Measurements from ENCODE around the gene PID1.
"Not testable (repeated sequence)": the region's sequence is repeated elsewhere in the genome, so short reads cannot be mapped to it uniquely, and the experiment has no call there.

Gene PID1

DNA sequence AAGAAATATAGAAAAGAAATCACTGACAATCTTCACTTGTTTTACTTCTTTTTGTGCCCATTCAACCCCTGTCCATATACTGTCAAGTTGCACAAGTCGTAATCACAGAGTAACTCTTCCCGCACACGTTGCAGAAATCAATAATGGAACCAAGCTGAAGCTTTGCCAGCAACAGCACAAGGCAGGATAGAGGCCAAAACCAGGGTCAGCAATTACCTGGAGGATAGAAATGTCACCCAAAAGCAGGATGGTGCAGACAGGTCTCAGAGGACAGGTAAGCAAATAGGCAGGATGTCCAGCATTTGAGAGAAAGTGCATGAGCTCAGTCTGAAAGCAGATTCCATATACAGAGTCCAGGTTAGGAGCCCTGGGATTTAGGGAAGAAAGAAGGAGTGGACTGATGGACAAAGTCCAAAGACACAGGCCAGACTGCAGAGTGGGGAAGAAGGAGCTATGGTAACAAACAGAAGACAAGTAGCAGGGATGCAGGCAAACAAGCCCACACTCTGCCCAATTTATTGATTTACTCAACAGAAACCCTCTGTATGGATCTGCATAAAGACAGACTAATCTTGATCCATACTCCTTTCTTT, 52.7 kb downstream of the PID1 start:
- DNase-seq (ENCODE audit: low read depth, low spot score): no peak

DNA sequence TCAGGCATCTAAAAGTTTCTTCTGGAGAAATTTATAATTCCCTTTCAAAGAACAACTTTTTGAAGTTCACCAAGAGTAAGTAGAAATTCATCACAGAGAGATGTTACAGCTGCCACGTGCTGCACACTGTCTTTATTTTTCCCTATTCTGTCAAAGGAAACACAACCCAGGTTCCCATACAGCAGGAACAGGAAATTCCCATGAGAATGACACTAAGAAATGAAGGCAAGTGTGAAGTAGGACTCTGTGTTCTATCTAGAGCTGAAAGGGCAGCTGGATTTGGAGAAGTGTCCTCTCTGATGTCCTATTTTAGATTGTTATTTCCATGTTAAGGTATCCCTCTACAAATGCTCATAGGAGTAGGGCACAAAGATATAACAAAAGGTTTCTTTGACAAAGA, 58.8 kb downstream of the PID1 start:
- DNase-seq (ENCODE audit: low read depth, low spot score): no peak

DNA sequence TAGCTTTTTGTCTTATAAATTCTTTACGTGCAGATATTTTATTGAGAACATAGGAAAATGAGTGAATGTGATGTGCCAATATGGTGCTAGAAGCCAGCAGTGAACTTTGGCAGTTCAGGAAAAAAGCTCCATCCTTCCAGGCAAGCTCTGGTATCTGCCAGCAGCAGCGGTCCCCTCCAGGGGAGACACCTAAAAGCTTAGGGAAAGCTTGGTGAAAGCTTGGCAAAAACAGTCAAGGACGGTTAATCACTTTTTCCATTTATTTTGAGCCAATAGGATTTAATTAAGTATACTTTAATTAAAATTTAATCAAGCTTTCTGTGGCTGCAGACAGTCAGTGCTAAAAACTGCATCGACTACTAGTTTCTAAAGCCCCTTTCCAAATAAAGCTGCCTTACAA, 60.4 kb downstream of the PID1 start:
- no peak for DNase-seq (ENCODE audit: low read depth, low spot score)

DNA sequence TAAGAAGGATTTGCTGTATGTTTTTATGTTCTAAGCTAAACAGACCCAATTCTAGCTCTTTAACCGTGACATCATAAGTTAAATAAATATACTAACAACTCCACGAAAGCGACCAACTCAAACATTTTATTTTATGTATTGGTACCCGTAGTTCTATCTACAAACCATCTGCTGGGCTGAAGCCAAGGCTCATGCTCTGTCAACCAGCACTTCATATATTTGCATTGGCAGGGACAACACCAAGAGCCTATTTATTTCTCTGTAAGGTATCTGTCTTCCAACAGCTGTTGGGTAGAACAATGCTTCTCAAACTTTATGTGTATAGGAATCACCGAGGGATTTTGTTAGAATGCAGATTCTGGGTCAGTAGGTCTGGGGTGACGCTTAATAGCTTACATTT, 64.5 kb downstream of the PID1 start:
- no peak for DNase-seq (ENCODE audit: low read depth, low spot score)

DNA sequence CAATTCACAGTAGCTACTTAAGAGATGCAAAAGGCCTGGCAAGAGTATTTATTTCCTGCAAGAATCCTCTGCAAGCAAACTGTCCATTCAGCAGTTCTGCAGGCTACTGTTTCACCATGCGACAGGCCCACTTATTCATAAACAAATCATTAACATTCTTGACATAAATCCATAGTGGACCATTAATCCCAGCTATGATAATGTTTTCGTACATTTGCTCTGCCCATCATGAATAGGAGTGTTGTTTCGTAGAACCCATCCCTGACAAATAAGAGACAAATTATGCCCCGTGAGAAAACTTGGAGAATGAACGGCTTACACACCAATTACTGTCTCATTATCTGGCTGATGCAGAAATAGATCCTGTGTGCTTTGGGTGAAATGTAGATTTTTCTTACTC, 65.4 kb downstream of the PID1 start:
- DNase-seq (ENCODE audit: low read depth, low spot score): no peak

DNA sequence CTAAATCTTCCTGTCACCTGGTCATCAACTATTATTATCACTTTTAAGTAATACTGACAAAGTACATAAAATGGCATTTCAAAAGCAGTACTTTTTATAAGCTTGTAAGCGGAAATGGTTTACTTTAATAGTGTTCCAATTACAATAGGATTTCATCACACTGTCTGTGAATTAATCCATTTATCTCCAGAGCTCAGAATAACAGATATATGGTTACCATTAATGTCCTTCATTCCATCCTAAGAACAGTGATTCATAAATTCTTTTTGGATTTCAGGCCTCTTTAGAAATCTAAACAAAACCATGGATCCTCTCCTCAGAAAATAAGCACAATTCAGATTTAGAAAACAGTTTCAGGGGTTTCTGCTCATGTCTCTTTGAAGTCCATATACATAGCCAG, 68.4 kb downstream of the PID1 start:
- DNase-seq (ENCODE audit: low read depth, low spot score): no peak

DNA sequence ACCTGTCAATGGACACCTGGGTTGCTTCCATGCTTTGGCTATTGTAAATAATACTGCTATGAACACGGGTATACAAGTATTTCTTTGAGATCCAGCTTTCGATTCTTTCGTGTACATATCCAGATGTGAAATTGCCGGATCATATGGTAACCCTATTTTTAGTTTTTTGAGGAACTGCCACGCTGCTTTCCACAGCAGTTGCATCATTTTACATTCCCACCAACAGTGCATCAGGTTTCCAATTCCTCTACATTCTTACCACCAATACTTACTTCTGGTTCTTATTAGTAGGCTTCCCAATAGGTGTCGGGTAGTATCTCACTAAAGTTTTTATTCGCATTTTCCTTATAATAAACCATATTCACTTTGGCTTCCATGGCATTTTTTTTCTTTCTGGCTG, 69.6 kb downstream of the PID1 start:
- DNase-seq (ENCODE audit: low read depth, low spot score): no peak

DNA sequence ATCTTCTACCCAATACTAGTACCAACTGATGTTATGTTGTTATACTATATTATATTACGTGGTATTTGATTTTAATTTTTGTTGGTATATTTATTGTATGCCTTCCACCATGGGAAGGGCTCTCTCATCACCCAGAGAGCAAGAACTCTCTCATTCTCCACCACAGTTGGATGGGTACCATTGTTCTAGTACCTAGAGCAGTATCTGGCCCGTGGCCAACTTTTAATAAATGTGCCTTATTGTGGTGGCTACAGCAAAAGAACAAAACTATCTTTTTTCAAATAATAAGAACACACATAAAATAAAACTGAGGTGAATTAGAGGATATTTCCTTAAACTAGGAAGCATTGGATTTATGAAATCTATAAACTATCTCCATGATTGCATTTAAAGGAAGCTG, 71.8 kb downstream of the PID1 start:
- no peak for DNase-seq (ENCODE audit: low read depth, low spot score)

DNA sequence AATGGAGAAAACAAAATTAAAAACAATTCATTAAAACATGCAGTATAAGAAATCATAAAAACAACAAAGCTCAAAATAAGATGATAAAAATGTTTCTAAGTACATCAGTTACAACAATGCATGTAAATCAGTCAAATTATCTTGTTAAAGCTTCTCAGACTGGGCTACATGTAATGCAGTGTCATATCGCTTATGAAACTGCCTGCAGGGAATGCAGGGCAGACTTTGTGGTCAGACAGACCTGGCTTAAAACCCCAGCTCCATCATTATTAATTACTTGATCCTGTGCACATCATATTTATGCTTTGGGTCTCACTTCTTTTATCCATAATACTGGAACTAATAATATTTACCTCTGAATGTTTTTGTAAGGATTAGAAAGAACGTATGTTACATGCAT, 74.6 kb downstream of the PID1 start:
- no peak for DNase-seq (ENCODE audit: low read depth, low spot score)

DNA sequence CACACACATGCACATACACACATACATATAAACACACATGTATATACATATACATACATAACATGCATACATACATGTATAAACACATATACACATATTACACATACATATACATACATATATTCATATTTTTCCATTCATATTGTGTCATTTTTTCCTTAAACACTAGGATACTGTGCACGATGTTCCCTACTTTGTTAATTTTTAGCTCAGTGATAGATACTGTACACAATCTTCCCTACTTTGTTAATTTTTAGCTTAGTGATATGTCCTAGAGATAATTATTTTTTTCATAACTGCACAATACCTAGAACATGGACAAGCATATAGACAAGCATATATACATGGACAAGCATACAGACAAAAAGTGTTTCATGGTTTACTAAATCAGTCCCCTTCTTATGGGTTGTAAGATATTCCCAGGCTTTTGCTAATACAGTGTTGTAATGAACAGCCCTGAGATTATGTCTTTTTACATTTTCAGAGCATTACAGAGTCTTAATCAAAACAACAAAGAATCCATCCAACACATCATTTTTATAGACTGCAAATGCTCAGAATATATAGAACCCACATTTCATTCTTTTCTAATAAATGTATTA, 75.6 kb downstream of the PID1 start:
- no peak for DNase-seq (ENCODE audit: low read depth, low spot score)

DNA sequence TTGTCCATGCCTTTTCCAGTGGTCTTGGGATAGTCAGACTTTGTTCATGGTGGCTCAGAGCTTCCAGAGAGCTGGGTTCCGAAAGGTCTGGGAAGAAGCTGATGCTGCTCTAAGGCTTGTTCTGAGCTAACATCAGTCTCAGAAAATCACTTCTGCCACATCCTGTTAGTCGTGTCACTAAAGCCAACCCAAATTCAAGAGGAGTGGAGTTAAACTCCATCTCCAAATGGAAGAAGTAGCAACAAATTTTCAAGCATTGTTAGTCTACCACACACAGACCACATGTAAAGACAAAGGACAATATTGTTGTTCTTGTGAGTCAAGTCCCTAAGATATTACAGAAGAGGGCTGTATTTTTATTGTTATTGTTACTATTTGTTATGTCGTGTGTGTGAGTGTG, 77.8 kb downstream of the PID1 start:
- DNase-seq (ENCODE audit: low read depth, low spot score): no peak

DNA sequence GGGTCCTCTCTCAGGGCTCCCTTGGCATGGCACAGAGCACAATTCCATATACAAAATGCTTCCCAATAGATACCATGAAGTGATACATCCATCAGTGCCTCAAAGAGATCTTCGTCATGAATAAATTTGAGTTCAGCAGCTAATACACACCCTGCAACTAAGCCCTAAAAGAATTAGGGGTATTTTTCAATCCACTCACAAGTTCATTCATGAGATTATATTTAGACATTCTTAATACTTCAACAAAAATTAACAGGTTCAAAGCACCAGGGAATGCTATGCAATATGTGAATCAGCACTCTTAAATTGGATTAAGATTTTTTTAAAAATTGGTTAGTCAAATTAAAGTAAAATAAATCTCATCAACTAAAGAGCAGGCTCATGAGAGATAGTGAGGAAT, 79.7 kb downstream of the PID1 start:
- DNase-seq (ENCODE audit: low read depth, low spot score): no peak

DNA sequence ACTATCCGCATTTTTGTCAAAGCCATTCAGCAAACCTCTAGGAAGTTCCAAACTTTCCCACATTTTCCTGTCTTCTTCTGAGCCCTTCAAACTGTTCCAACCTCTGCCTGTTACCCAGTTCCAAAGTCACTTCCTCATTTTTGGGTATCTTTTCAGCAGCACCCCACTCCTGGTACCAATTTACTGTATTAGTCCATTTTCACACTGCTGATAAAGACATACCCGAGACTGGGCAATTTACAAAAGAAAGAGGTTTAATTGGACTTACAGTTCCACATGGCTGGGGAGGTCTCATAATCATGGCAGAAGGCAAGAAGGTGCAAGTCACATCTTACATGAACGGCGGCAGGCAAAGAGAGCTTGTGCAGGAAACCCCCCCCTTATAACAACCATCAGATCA, 84.0 kb downstream of the PID1 start:
- not testable (repeated sequence) for DNase-seq (ENCODE audit: low read depth, low spot score)

DNA sequence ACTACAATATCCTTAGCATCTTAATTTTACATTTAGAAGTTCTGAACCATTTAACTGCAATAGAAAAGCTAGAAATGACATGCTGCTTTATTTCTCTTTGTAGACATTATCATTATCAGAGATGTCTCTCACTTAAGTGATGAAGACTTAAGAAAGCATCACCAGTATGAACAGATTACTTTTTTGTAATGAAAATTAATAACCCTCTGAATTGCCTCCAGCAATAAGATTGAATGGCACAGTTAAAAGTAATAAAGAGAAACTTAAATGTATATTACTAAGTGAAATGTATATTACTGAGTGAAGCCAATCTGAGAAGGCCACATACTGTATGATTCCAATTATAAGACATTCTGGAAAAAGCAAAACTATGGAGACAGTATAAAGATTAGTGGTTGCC, 89.4 kb downstream of the PID1 start:
- no peak for DNase-seq (ENCODE audit: low read depth, low spot score)

DNA sequence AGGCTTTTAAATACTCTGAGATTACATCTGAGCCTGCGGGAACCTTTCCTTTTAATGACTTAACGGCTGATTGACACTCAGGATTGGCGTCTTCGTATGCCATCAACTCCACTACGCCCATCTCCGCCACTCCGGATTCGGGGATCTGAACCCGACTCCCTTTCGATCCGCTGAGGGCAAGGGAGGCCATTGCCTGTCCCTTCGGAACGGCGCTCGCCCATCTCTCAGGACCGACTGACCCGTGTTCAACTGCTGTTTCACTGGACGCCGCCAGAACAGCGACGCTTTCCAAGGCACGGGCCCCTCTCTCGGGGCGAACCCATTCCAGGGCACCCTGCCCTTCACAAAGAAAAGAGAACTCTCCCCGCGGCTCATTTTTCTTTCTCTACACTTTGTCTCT, 90.4 kb downstream of the PID1 start:
- DNase-seq (ENCODE audit: low read depth, low spot score): no peak

DNA sequence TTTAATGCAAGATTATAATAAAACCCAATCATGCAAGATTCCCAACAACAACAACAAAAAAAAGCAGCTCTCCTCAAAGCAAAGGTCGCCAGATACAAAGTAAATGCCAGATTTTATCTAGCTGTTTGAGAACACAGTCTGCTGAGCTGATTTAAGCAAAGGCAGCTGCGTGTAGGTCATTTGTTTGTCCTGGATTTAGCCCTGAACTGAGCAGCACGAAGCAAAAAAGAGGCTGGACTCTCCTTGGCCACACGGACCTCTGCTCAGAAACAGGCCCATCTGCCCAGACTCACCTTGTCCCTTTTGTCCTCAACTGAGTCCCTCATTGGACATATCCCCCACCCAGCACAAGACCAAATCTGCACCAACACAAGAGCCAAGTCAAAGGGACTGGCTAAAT, 91.5 kb downstream of the PID1 start:
- DNase-seq (ENCODE audit: low read depth, low spot score): no peak

DNA sequence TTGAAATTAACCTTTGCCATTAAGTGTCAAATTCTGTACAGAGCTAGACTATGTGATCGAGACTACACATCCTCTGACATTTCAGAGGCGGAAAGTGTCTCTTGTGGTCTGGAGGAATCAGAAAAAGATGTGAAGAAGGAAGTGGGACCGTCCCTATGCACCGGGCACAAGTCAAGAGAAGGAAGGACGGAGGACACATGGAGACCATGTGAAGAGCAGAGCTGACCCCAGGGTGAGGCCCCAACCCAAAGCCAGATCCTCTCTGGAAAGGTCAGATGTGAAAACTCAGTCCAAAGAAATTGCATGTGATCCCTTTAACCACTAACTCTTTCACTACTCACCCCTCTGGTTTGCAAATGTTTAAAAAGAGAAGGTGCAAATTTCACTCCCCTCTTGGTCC, 92.4 kb downstream of the PID1 start:
- no peak for DNase-seq (ENCODE audit: low read depth, low spot score)

DNA sequence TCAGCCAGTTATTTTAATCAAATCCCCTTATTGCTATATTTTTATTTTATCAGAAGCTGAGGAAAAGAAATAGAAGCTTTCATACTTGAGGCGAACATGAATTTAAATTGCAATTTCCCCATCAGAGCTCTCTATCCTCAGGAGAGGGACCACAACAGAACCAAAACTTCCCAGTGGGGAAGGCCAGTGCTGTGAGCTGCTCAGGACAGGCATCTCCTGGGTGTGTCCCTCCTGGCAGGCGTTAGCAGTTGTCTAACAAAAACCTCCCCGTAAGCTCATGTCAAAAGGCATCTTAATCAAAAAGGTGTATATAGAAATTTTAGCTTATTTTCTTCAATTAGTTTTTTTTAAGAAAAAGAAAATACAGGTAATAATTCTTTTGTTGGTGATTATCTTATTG, 93.0 kb downstream of the PID1 start:
- no peak for DNase-seq (ENCODE audit: low read depth, low spot score)

DNA sequence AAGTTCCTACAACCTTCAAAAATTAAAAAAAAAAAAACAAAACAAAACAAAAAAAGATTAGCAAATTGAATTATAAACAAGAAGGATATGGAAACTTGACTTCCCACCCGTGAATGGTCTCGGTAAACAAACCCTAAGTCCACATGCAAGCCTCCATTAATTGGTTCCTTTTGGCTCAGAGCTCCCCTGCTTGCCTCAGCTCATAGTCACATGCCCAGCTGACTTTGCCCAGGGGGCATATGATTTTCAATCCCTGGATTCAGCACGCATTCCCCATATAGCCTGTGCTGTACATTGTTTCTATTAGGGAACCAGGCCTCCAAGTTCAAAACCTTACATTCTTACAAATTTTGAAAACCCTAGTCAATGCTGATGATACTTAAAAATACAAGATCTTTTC, 95.0 kb downstream of the PID1 start:
- DNase-seq (ENCODE audit: low read depth, low spot score): no peak

DNA sequence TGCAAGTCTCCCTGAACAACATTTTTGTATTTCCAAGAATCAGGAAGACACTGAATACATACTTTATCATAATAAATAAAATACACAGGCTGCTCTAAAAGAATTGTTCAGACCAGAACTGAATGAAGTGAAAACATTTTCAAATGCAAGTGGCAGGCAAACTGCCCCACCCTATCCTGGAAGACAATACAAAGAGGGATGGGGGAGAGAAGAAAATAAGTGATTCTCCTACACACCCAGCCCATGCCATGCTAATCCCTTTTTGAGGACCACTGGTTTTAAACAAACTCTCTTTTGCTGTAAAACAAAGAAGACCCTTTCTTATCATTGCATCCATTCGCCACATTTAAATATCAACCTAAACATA, 95.6 kb downstream of the PID1 start:
- no peak for DNase-seq (ENCODE audit: low read depth, low spot score)

DNA sequence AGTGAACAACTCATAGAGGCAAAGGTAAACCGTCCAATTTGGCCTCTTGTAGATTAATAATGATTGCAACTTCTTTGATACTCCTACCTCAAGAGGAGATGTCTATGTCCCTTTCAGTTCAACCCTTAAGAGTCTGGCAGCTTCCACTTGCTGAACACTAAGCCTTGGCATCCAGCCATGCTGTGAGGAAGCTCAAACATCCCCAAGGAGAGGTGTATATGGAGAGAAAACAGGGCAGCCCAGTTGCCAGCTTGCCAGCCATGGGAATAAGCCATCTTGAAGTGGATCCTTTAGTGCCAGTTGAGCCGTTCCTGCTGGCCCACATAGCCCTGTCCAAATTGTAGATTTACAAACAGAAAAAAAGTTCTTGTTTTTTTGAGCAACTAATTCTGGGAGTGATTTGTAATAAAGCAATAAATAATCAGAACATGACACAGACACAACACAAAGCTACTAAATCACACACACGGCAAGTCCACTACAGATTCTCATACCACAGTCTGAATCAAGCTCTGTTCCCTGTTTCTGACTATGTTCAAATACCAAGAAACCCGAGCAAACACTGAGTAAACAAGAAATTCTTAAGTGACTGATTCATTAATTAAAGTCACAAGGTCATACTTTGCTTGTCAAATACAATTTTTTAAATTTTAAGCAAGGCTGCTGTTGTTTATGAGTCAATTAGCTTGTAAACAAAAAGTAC, 96.1 kb downstream of the PID1 start:
- no peak for DNase-seq (ENCODE audit: low read depth, low spot score)

DNA sequence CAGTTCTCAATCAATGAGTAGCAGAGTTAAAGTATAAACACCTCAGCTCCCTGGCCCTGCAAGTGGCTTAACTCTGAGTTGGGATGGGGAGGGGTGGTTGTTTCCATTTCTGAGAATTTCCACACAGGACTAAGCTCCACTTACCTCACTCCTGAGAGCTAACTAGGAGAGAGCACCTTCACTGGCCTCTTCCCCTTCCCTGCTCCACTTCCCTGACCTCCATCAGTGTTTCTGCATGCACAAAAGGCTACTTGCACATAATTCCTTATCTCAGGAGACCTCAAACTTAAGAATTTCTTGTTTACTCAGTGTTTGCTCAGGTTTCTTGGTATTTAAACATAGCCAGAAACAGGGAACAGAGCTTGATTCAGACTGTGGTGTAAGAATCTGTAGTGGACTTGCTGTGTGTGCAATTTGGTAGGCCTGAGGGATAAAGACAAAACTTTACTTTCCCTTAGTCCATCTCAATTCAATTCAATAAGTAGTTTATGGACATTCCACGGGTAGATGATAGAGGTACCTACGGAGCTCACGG, 97.2 kb downstream of the PID1 start:
- DNase-seq (ENCODE audit: low read depth, low spot score): no peak

DNA sequence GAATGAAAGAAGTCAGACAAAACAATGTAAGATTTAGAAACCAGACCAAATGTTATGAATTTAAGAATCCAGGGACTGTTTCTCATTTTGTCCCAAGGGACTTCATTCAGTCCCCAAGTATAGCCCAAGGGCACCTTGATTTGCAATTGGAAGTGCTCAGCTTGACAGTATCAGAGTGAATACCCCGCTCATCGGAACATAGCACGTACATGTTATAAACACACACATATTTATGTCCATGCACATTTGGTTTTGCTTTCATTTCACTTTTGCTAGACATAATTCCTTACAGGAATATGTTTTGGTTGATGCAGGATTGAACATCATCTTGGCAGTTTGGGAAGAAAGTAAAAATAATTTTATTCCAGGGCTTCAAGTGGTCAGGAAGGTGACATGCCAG, 100.2 kb downstream of the PID1 start:
- DNase-seq (ENCODE audit: low read depth, low spot score): no peak

Measured in activated CD4-positive, CD25-positive, alpha-beta regulatory T cell treated with anti-CD3 and anti-CD28 coated beads, Interleukin-2, amount 50 U/mL, for 16 hours (primary cell).